Activated naive CD8-positive, alpha-beta T cell treated with anti-CD3 and anti-CD28 coated beads, Interleukin-2, amount 10 ng/mL, durations not matched to agents 7 days and 5 days (primary cell): Measurements from ENCODE around the gene ITPRIP. TPM values are rescaled to one million over a fixed set of nuclear protein-coding genes. Genes with fewer than 3 reads are reported as not detected.

ENCODE experiments used
- ATAC-seq: fragments of 150-1000 bp; cut with Tn5 transposase; one replicate; pipeline ENCODE4 v1.10.0; 2021; ENCODE audit warnings: low read depth, moderate library complexity
- POLR2A ChIA-PET: fragments of 350-600 bp; sonication (Branson Sonifier 250); formaldehyde crosslinking; loops from one replicate; lab custom pipeline; 2021; ENCODE audit warnings: antibody characterized with exemption; lab: Charles Lee
- DNase-seq: peaks from one replicate; pipeline ENCODE4 v3.0.0; 2021
- H3K27ac Mint-ChIP-seq: one replicate; pipeline ENCODE4 v1.8.0; 2022; ENCODE audit warnings: mild to moderate bottlenecking, mixed read lengths
- H3K27me3 Mint-ChIP-seq: one replicate; pipeline ENCODE4 v1.8.0; 2022; ENCODE audit warnings: mild to moderate bottlenecking, moderate library complexity, mixed read lengths
- H3K36me3 Mint-ChIP-seq: one replicate; pipeline ENCODE4 v1.8.0; 2021; ENCODE audit warnings: mild to moderate bottlenecking, mixed read lengths
- H3K4me1 Mint-ChIP-seq: one replicate; pipeline ENCODE4 v1.8.0; 2021; ENCODE audit warnings: mixed read lengths
- H3K4me3 Mint-ChIP-seq: one replicate; pipeline ENCODE4 v1.8.0; 2022; ENCODE audit warnings: mild to moderate bottlenecking, moderate library complexity, mixed read lengths
- H3K9me3 Mint-ChIP-seq: one replicate; pipeline ENCODE4 v1.8.0; 2021; ENCODE audit warnings: mixed read lengths
- total RNA-seq, 2 experiments: library from RNA; stranded (reverse); gene quantifications; one replicate each; pipeline ENCODE4 v1.2.3, GENCODE V29; 2021

The ITPRIP gene
- total RNA-seq, 2 experiments from 2014 or later: 24.7 to 25.4 TPM

GRCh38 chr10:104336821-104337467 is 1.3 kb downstream of the ITPRIP start:
- H3K27ac Mint-ChIP-seq: peak overlapping the region; percentile 100
- H3K4me1 Mint-ChIP-seq: peaks cover 48% of the 10 kb centered on the region
- H3K9me3 Mint-ChIP-seq: no peaks in the 10 kb centered on the region
- ATAC-seq: no peak
- peaks cover 6% of the 10 kb centered on the region for H3K27me3 Mint-ChIP-seq
- peak overlapping the region; percentile 98 for H3K4me3 Mint-ChIP-seq
- POLR2A ChIA-PET: interaction anchor here (0.9 to 3.3 kb wide), 10 partner anchors 8 to 215 kb away, joined by 3 to 44 read pairs (median 10); partner anchors contain the start of genes CFAP58, GSTO1 and SFR1
- peaks cover 6% of the 10 kb centered on the region for H3K36me3 Mint-ChIP-seq
- no peak for DNase-seq

- H3K4me3 Mint-ChIP-seq: peak overlapping the region; percentile 66
- H3K9me3 Mint-ChIP-seq: no peaks in the 10 kb centered on the region
- no peak for ATAC-seq
- POLR2A ChIA-PET: interaction anchor here (1.2 to 1.9 kb wide), 3 partner anchors 13 to 66 kb away, joined by 3 to 4 read pairs (median 4); partner anchors contain the start of gene GSTO2
- DNase-seq: no peak
- H3K36me3 Mint-ChIP-seq: peaks cover 9% of the 10 kb centered on the region
- H3K4me1 Mint-ChIP-seq: peaks cover 55% of the 10 kb centered on the region
- peak overlapping the region; percentile 37 for H3K27ac Mint-ChIP-seq
- peaks cover 2% of the 10 kb centered on the region for H3K27me3 Mint-ChIP-seq
These were observed 3.2 kb downstream of the ITPRIP start for GRCh38 chr10:104334965-104335650.

- no peak for ATAC-seq
- no peak overlapping the region for H3K4me3 Mint-ChIP-seq
- no peaks in the 10 kb centered on the region for H3K27me3 Mint-ChIP-seq
- DNase-seq: no peak
- POLR2A ChIA-PET: interaction anchor here (1.2 to 1.9 kb wide), 3 partner anchors 12 to 65 kb away, joined by 3 to 4 read pairs (median 4); partner anchors contain the start of gene GSTO2
- no peak overlapping the region for H3K27ac Mint-ChIP-seq
- peaks cover 57% of the 10 kb centered on the region for H3K4me1 Mint-ChIP-seq
- no peaks in the 10 kb centered on the region for H3K9me3 Mint-ChIP-seq
- peaks cover 9% of the 10 kb centered on the region for H3K36me3 Mint-ChIP-seq
These were observed 3.7 kb downstream of the ITPRIP start for GRCh38 chr10:104334561-104334960.

- ATAC-seq (no peak), DNase-seq (no peak)
- H3K27me3 Mint-ChIP-seq: no peaks in the 10 kb centered on the region
- POLR2A ChIA-PET: interaction anchor here (1.3 to 1.9 kb wide), 3 partner anchors 17 to 65 kb away, joined by 3 to 4 read pairs (median 4); partner anchors contain the start of gene GSTO2
- peaks cover 9% of the 10 kb centered on the region for H3K36me3 Mint-ChIP-seq
- no peaks in the 10 kb centered on the region for H3K9me3 Mint-ChIP-seq
- H3K4me3 Mint-ChIP-seq: peak overlapping the region; percentile 53
- peaks cover 57% of the 10 kb centered on the region for H3K4me1 Mint-ChIP-seq
- peak overlapping the region; percentile 80 for H3K27ac Mint-ChIP-seq
These were observed 4.4 kb downstream of the ITPRIP start for GRCh38 chr10:104333728-104334373.

- no peaks in the 10 kb centered on the region for H3K9me3 Mint-ChIP-seq
- H3K4me3 Mint-ChIP-seq: peak overlapping the region; percentile 53
- peak; percentile 27 for ATAC-seq
- H3K27ac Mint-ChIP-seq: peak overlapping the region; percentile 80
- H3K36me3 Mint-ChIP-seq: peaks cover 9% of the 10 kb centered on the region
- POLR2A ChIA-PET: interaction anchor here (1.5 kb wide), 1 partner anchor 18 kb away, joined by 3 read pairs; no protein-coding TSS in a partner anchor
- H3K27me3 Mint-ChIP-seq: no peaks in the 10 kb centered on the region
- peak; percentile 65 for DNase-seq
- peaks cover 62% of the 10 kb centered on the region for H3K4me1 Mint-ChIP-seq
These were observed 5.1 kb downstream of the ITPRIP start for GRCh38 chr10:104333032-104333727.

GRCh38 chr10:104332243-104333031 is 5.8 kb downstream of the ITPRIP start:
- ATAC-seq (no peak), DNase-seq (no peak)
- H3K4me1 Mint-ChIP-seq: peaks cover 68% of the 10 kb centered on the region
- no peaks in the 10 kb centered on the region for H3K9me3 Mint-ChIP-seq
- peak overlapping the region; percentile 80 for H3K27ac Mint-ChIP-seq
- POLR2A ChIA-PET: interaction anchor here (1.5 kb wide), 1 partner anchor 19 kb away, joined by 3 read pairs; no protein-coding TSS in a partner anchor
- peak overlapping the region; percentile 53 for H3K4me3 Mint-ChIP-seq
- no peaks in the 10 kb centered on the region for H3K27me3 Mint-ChIP-seq
- H3K36me3 Mint-ChIP-seq: peaks cover 9% of the 10 kb centered on the region

- no peaks in the 10 kb centered on the region for H3K9me3 Mint-ChIP-seq
- peaks cover 75% of the 10 kb centered on the region for H3K4me1 Mint-ChIP-seq
- no peak overlapping the region for H3K4me3 Mint-ChIP-seq
- peaks cover 9% of the 10 kb centered on the region for H3K36me3 Mint-ChIP-seq
- ATAC-seq (no peak), DNase-seq (no peak)
- H3K27ac Mint-ChIP-seq: no peak overlapping the region
- POLR2A ChIA-PET: interaction anchor here (2.1 kb wide), 1 partner anchor 25 kb away, joined by 8 read pairs; no protein-coding TSS in a partner anchor
- no peaks in the 10 kb centered on the region for H3K27me3 Mint-ChIP-seq
These were observed 6.9 kb downstream of the ITPRIP start for GRCh38 chr10:104331208-104331838.

- no peaks in the 10 kb centered on the region for H3K27me3 Mint-ChIP-seq
- ATAC-seq: no peak
- no peak overlapping the region for H3K4me3 Mint-ChIP-seq
- H3K27ac Mint-ChIP-seq: peak overlapping the region; percentile 97
- no peaks in the 10 kb centered on the region for H3K9me3 Mint-ChIP-seq
- peaks cover 9% of the 10 kb centered on the region for H3K36me3 Mint-ChIP-seq
- DNase-seq: no peak
- POLR2A ChIA-PET: interaction anchor here (1.6 to 2.4 kb wide), 3 partner anchors 8 to 61 kb away, joined by 8 to 44 read pairs (median 8); partner anchors contain the start of genes GSTO2 and ITPRIP
- peaks cover 80% of the 10 kb centered on the region for H3K4me1 Mint-ChIP-seq
These were observed 7.8 kb downstream of the ITPRIP start for GRCh38 chr10:104330168-104331110.

- H3K36me3 Mint-ChIP-seq: peaks cover 15% of the 10 kb centered on the region
- peak overlapping the region; percentile 97 for H3K27ac Mint-ChIP-seq
- no peaks in the 10 kb centered on the region for H3K27me3 Mint-ChIP-seq
- peak overlapping the region; percentile 85 for H3K4me3 Mint-ChIP-seq
- DNase-seq (no peak), ATAC-seq (no peak)
- POLR2A ChIA-PET: interaction anchor here (1.6 to 2.4 kb wide), 3 partner anchors 9 to 61 kb away, joined by 8 to 44 read pairs (median 8); partner anchors contain the start of genes GSTO2 and ITPRIP
- no peaks in the 10 kb centered on the region for H3K9me3 Mint-ChIP-seq
- peaks cover 80% of the 10 kb centered on the region for H3K4me1 Mint-ChIP-seq
These were observed 8.5 kb downstream of the ITPRIP start for GRCh38 chr10:104329735-104330134.

- H3K9me3 Mint-ChIP-seq: no peaks in the 10 kb centered on the region
- peak; percentile 70 for ATAC-seq
- POLR2A ChIA-PET: interaction anchor here (0.6 to 2.4 kb wide), 5 partner anchors 9 to 60 kb away, joined by 3 to 44 read pairs (median 8); partner anchors contain the start of genes GSTO2 and ITPRIP
- peak overlapping the region; percentile 97 for H3K27ac Mint-ChIP-seq
- H3K36me3 Mint-ChIP-seq: peaks cover 20% of the 10 kb centered on the region
- peak; percentile 69 for DNase-seq
- peak overlapping the region; percentile 85 for H3K4me3 Mint-ChIP-seq
- H3K4me1 Mint-ChIP-seq: peaks cover 83% of the 10 kb centered on the region
- H3K27me3 Mint-ChIP-seq: no peaks in the 10 kb centered on the region
These were observed 9.2 kb downstream of the ITPRIP start for GRCh38 chr10:104328896-104329710.
